SH-SY5Y (cell line): ENCODE measurements around the gene UBXN4.

Experiments used
- GATA2 ChIP-seq: IDR thresholded peaks from 2 replicates; pipeline ENCODE4 v1.6.1; 2011; ENCODE audit warnings: mild to moderate bottlenecking, low read depth, low read length
- GATA3 ChIP-seq: IDR thresholded peaks from 2 replicates; pipeline ENCODE4 v1.6.1; 2011; ENCODE audit warnings: low read depth, mild to moderate bottlenecking, low read length, moderate library complexity

GRCh38 chr2:135745545-135745944 lies 3.9 kb downstream of the UBXN4 start:
- TF ChIP-seq GATA3 (no peak), GATA2 (no peak)
